ENCODE data around the gene TRPM1.

Gene TRPM1

GRCh38 chr15:31027910-31028578 is 73.5 kb downstream of the TRPM1 start:
- DNase-seq: no peak

GRCh38 chr15:31025996-31026395 is 75.5 kb downstream of the TRPM1 start:
- Histone ChIP-seq H3K27ac (no peak overlapping the region), H3K36me3 (replicated peaks) (no peaks in the 10 kb centered on the region), H3K27me3 (replicated peaks) (no peaks in the 10 kb centered on the region), H3K4me3 (ENCODE audit: low read depth, low read length) (no peak overlapping the region)
- no peak for TF ChIP-seq CTCF (IDR thresholded peaks at IDR 0.05; ENCODE audit: low read depth, low read length, missing control alignments)
- in situ Hi-C loops (cut with HindIII; ENCODE audit: low pct_ligation_motif_present, low sequenced_read_pairs): no loop called here
- DNase-seq: no peak

More at GRCh38 chr15:31027910-31028578, 73.5 kb downstream of the TRPM1 start:
- H3K27me3 ChIP-seq (replicated peaks): no peaks in the 10 kb centered on the region
- H3K27ac ChIP-seq: no peak overlapping the region
- no peaks in the 10 kb centered on the region for H3K36me3 ChIP-seq (replicated peaks)
- TF ChIP-seq CTCF (IDR thresholded peaks at IDR 0.05; ENCODE audit: low read depth, low read length, missing control alignments): no peak
- H3K4me3 ChIP-seq (ENCODE audit: low read depth, low read length): no peak overlapping the region
- in situ Hi-C loops (cut with HindIII; ENCODE audit: low pct_ligation_motif_present, low sequenced_read_pairs): no loop called here

- H3K4me3 ChIP-seq (ENCODE audit: low read depth, low read length): no peak overlapping the region
- no peaks in the 10 kb centered on the region for H3K27me3 ChIP-seq (replicated peaks)
- H3K36me3 ChIP-seq (replicated peaks): no peaks in the 10 kb centered on the region
- no peak for TF ChIP-seq CTCF (IDR thresholded peaks at IDR 0.05; ENCODE audit: low read depth, low read length, missing control alignments)
- H3K27ac ChIP-seq: peak overlapping the region; percentile 72
- in situ Hi-C loops (cut with HindIII; ENCODE audit: low pct_ligation_motif_present, low sequenced_read_pairs): no loop called here
- peak; percentile 45 for DNase-seq
Observed at GRCh38 chr15:31024979-31025378, 76.5 kb downstream of the TRPM1 start.

GRCh38 chr15:31024330-31024729 is 77.2 kb downstream of the TRPM1 start:
- H3K36me3 ChIP-seq (replicated peaks): no peaks in the 10 kb centered on the region
- peak overlapping the region; percentile 72 for H3K27ac ChIP-seq
- no peak for TF ChIP-seq CTCF (IDR thresholded peaks at IDR 0.05; ENCODE audit: low read depth, low read length, missing control alignments)
- no peak overlapping the region for H3K4me3 ChIP-seq (ENCODE audit: low read depth, low read length)
- no peaks in the 10 kb centered on the region for H3K27me3 ChIP-seq (replicated peaks)
- in situ Hi-C loops (cut with HindIII; ENCODE audit: low pct_ligation_motif_present, low sequenced_read_pairs): no loop called here
- peak; percentile 93 for DNase-seq

GRCh38 chr15:31023841-31024240 is 77.7 kb downstream of the TRPM1 start:
- Histone ChIP-seq H3K27ac (peak overlapping the region; percentile 36), H3K4me3 (ENCODE audit: low read depth, low read length) (no peak overlapping the region), H3K36me3 (replicated peaks) (no peaks in the 10 kb centered on the region), H3K27me3 (replicated peaks) (no peaks in the 10 kb centered on the region)
- TF ChIP-seq CTCF (IDR thresholded peaks at IDR 0.05; ENCODE audit: low read depth, low read length, missing control alignments): no peak
- no peak for DNase-seq
- in situ Hi-C loops (cut with HindIII; ENCODE audit: low pct_ligation_motif_present, low sequenced_read_pairs): no loop called here

All from brain microvascular endothelial cell (primary cell).